Memory B cell (primary cell): ENCODE measurements around the gene FOXP1.

Experiments used
- ATAC-seq: fragments of 150-1000 bp; cut with Tn5 transposase; 2 replicates; pipeline ENCODE4 v1.10.0; 2021; ENCODE audit warnings: low read depth, mild to moderate bottlenecking, moderate library complexity
- DNase-seq, 2 donors: peaks; one replicate each; pipeline ENCODE4 v3.0.0; 2022; ENCODE audit warnings: low spot score in 2 of 2
- H3K27ac Mint-ChIP-seq: one replicate; pipeline ENCODE4 v1.8.0; 2022; ENCODE audit warnings: mild to moderate bottlenecking, moderate library complexity, mixed read lengths
- H3K27me3 Mint-ChIP-seq: one replicate; pipeline ENCODE4 v1.8.0; 2022; ENCODE audit warnings: mixed read lengths
- H3K36me3 Mint-ChIP-seq: one replicate; pipeline ENCODE4 v1.8.0; 2022; ENCODE audit warnings: mild to moderate bottlenecking, mixed read lengths
- H3K4me1 Mint-ChIP-seq: one replicate; pipeline ENCODE4 v1.8.0; 2022; ENCODE audit warnings: mixed read lengths
- H3K4me3 Mint-ChIP-seq: one replicate; pipeline ENCODE4 v1.8.0; 2022; ENCODE audit warnings: mild to moderate bottlenecking, moderate library complexity, mixed read lengths
- H3K9me3 Mint-ChIP-seq: one replicate; pipeline ENCODE4 v1.8.0; 2022; ENCODE audit warnings: mixed read lengths

The FOXP1 gene

GRCh38 chr3:71601811-71602210 is 18.3 kb upstream of the FOXP1 start:
- Mint-ChIP-seq H3K9me3 (peaks cover 6% of the 10 kb centered on the region), H3K4me1 (no peaks in the 10 kb centered on the region), H3K36me3 (peaks cover 7% of the 10 kb centered on the region), H3K27me3 (peaks cover 15% of the 10 kb centered on the region), H3K4me3 (no peak overlapping the region), H3K27ac (no peak overlapping the region)
- ATAC-seq (no peak), DNase-seq (no peak)

- H3K4me3 Mint-ChIP-seq, result no peak overlapping the region
- no peaks in the 10 kb centered on the region for H3K4me1 Mint-ChIP-seq
- DNase-seq (no peak), ATAC-seq (no peak)
- no peak overlapping the region for H3K27ac Mint-ChIP-seq
- peaks cover 19% of the 10 kb centered on the region for H3K27me3 Mint-ChIP-seq
- H3K36me3 Mint-ChIP-seq, result peaks cover 4% of the 10 kb centered on the region
- no peaks in the 10 kb centered on the region for H3K9me3 Mint-ChIP-seq
These were observed 17.2 kb upstream of the FOXP1 start for GRCh38 chr3:71600646-71601288.

GRCh38 chr3:71599416-71599815 is 15.9 kb upstream of the FOXP1 start:
- no peak overlapping the region for H3K27ac Mint-ChIP-seq
- peaks cover 19% of the 10 kb centered on the region for H3K27me3 Mint-ChIP-seq
- no peaks in the 10 kb centered on the region for H3K4me1 Mint-ChIP-seq
- no peak for ATAC-seq
- H3K4me3 Mint-ChIP-seq, result no peak overlapping the region
- DNase-seq, result no peak
- no peaks in the 10 kb centered on the region for H3K9me3 Mint-ChIP-seq
- peaks cover 4% of the 10 kb centered on the region for H3K36me3 Mint-ChIP-seq

- ATAC-seq (no peak), DNase-seq (no peak)
- no peaks in the 10 kb centered on the region for H3K9me3 Mint-ChIP-seq
- H3K36me3 Mint-ChIP-seq, result peaks cover 4% of the 10 kb centered on the region
- H3K4me1 Mint-ChIP-seq, result no peaks in the 10 kb centered on the region
- peaks cover 19% of the 10 kb centered on the region for H3K27me3 Mint-ChIP-seq
- H3K4me3 Mint-ChIP-seq, result no peak overlapping the region
- no peak overlapping the region for H3K27ac Mint-ChIP-seq
These were observed 14.8 kb upstream of the FOXP1 start for GRCh38 chr3:71598292-71598691.

GRCh38 chr3:71597286-71597685 is 13.8 kb upstream of the FOXP1 start:
- Mint-ChIP-seq H3K36me3 (peaks cover 4% of the 10 kb centered on the region), H3K4me3 (no peak overlapping the region), H3K27me3 (peaks cover 18% of the 10 kb centered on the region), H3K4me1 (no peaks in the 10 kb centered on the region), H3K9me3 (no peaks in the 10 kb centered on the region), H3K27ac (no peak overlapping the region)
- no peak for ATAC-seq
- DNase-seq, result no peak

- Mint-ChIP-seq H3K27me3 (peaks cover 6% of the 10 kb centered on the region), H3K4me1 (no peaks in the 10 kb centered on the region), H3K9me3 (no peaks in the 10 kb centered on the region), H3K27ac (no peak overlapping the region), H3K4me3 (no peak overlapping the region), H3K36me3 (no peaks in the 10 kb centered on the region)
- ATAC-seq (no peak), DNase-seq (no peak)
These were observed 9.6 kb upstream of the FOXP1 start for GRCh38 chr3:71593106-71593505.

- peaks cover 4% of the 10 kb centered on the region for H3K4me1 Mint-ChIP-seq
- H3K9me3 Mint-ChIP-seq, result no peaks in the 10 kb centered on the region
- no peaks in the 10 kb centered on the region for H3K36me3 Mint-ChIP-seq
- no peak for DNase-seq
- no peak overlapping the region for H3K27ac Mint-ChIP-seq
- no peak for ATAC-seq
- H3K27me3 Mint-ChIP-seq, result peaks cover under 1% of the 10 kb centered on the region
- H3K4me3 Mint-ChIP-seq, result no peak overlapping the region
These were observed 7.6 kb upstream of the FOXP1 start for GRCh38 chr3:71591101-71591500.

GRCh38 chr3:71589132-71589531 is 5.6 kb upstream of the FOXP1 start:
- no peaks in the 10 kb centered on the region for H3K9me3 Mint-ChIP-seq
- ATAC-seq, result no peak
- no peak for DNase-seq
- peaks cover 9% of the 10 kb centered on the region for H3K4me1 Mint-ChIP-seq
- no peak overlapping the region for H3K27ac Mint-ChIP-seq
- no peaks in the 10 kb centered on the region for H3K36me3 Mint-ChIP-seq
- H3K4me3 Mint-ChIP-seq, result no peak overlapping the region
- no peaks in the 10 kb centered on the region for H3K27me3 Mint-ChIP-seq

GRCh38 chr3:71587958-71588357 is 4.4 kb upstream of the FOXP1 start:
- Mint-ChIP-seq H3K27me3 (no peaks in the 10 kb centered on the region), H3K4me1 (peaks cover 9% of the 10 kb centered on the region), H3K36me3 (no peaks in the 10 kb centered on the region), H3K27ac (no peak overlapping the region), H3K9me3 (no peaks in the 10 kb centered on the region), H3K4me3 (no peak overlapping the region)
- DNase-seq (no peak), ATAC-seq (no peak)

- Mint-ChIP-seq H3K27ac (no peak overlapping the region), H3K27me3 (no peaks in the 10 kb centered on the region), H3K36me3 (no peaks in the 10 kb centered on the region), H3K9me3 (no peaks in the 10 kb centered on the region), H3K4me1 (peaks cover 16% of the 10 kb centered on the region), H3K4me3 (no peak overlapping the region)
- DNase-seq (no peak), ATAC-seq (no peak)
These were observed 3.3 kb upstream of the FOXP1 start for GRCh38 chr3:71586810-71587242.

GRCh38 chr3:71585887-71586809 is 2.6 kb upstream of the FOXP1 start:
- ATAC-seq, result no peak
- H3K27ac Mint-ChIP-seq, result peak overlapping the region; percentile 13
- no peaks in the 10 kb centered on the region for H3K36me3 Mint-ChIP-seq
- DNase-seq, result peak in 1 of 2 donors; percentile 41
- no peaks in the 10 kb centered on the region for H3K27me3 Mint-ChIP-seq
- H3K9me3 Mint-ChIP-seq, result no peaks in the 10 kb centered on the region
- peaks cover 18% of the 10 kb centered on the region for H3K4me1 Mint-ChIP-seq
- H3K4me3 Mint-ChIP-seq, result no peak overlapping the region

- no peak for ATAC-seq
- Mint-ChIP-seq H3K36me3 (no peaks in the 10 kb centered on the region), H3K27me3 (no peaks in the 10 kb centered on the region), H3K4me1 (peaks cover 25% of the 10 kb centered on the region), H3K4me3 (peak overlapping the region; percentile 90), H3K9me3 (no peaks in the 10 kb centered on the region), H3K27ac (peak overlapping the region; percentile 95)
- no peak for DNase-seq
These were observed 1.6 kb upstream of the FOXP1 start for GRCh38 chr3:71585131-71585530.

GRCh38 chr3:71584394-71585011 is 975 bp upstream of the FOXP1 start:
- Mint-ChIP-seq H3K4me3 (peak overlapping the region; percentile 90), H3K9me3 (no peaks in the 10 kb centered on the region)

More at GRCh38 chr3:71584394-71585011, 975 bp upstream of the FOXP1 start:
- no peaks in the 10 kb centered on the region for H3K36me3 Mint-ChIP-seq
- no peaks in the 10 kb centered on the region for H3K27me3 Mint-ChIP-seq
- peaks cover 25% of the 10 kb centered on the region for H3K4me1 Mint-ChIP-seq
- peak overlapping the region; percentile 95 for H3K27ac Mint-ChIP-seq
- DNase-seq (peak in 1 of 2 donors; percentile 37), ATAC-seq (no peak)
